Pericardium fibroblast (primary cell): Measurements from ENCODE around the gene ERP29. TPM values are rescaled to one million over a fixed set of nuclear protein-coding genes. Genes with fewer than 3 reads are reported as not detected.

Experiments used
- total RNA-seq: library from RNA; depleted of rRNA; stranded (reverse); fragments of >200 nt; gene quantifications from 2 replicates; pipeline ENCODE4 v1.2.3, GENCODE V29; 2015

Gene ERP29
- total RNA-seq = 71.2 and 85.5 TPM in 2 replicates

GRCh38 chr12:112012775-112013600 is at the start of gene ERP29, which contains the start of gene TMEM116:
TSS of gene ERP29 (plus strand) at chr12:112013426. CDS start at chr12:112013466, 40 bp downstream.
TSS of gene TMEM116 (minus strand) at chr12:112013165. CDS start at chr12:112005270, 7,895 bp downstream.

Other genes starting within 250 kb of the ERP29 start
- gene ALDH2, start 246.5 kb upstream of the ERP29 start, total RNA-seq = 77.8 and 98.0 TPM in 2 replicates
- 21.6 and 23.0 TPM in 2 replicates for gene MAPKAPK5, start 171.2 kb upstream of the ERP29 start, total RNA-seq
- 7.5 and 10.7 TPM in 2 replicates for gene TMEM116, start 261 bp upstream of the ERP29 start, total RNA-seq
- 5.4 and 6.5 TPM in 2 replicates for gene NAA25, start 95.4 kb downstream of the ERP29 start, total RNA-seq
- gene TRAFD1, start 112.1 kb downstream of the ERP29 start, total RNA-seq = 24.6 and 40.1 TPM in 2 replicates